Measurements from ENCODE around the gene ST6GALNAC5.

The ST6GALNAC5 gene

GRCh38 chr1:77056525-77056924 is 189.2 kb downstream of the ST6GALNAC5 start:
- DNase-seq: no peak

- DNase-seq: no peak
Measured at GRCh38 chr1:77057994-77058585, 190.8 kb downstream of the ST6GALNAC5 start.

GRCh38 chr1:77060000-77060399 is 192.7 kb downstream of the ST6GALNAC5 start:
- peak in 1 of 2 donors; percentile 2 for DNase-seq

GRCh38 chr1:77061162-77061561 is 193.9 kb downstream of the ST6GALNAC5 start:
- DNase-seq: no peak

- DNase-seq: no peak
Measured at GRCh38 chr1:77063118-77063517, 195.8 kb downstream of the ST6GALNAC5 start.

- DNase-seq: no peak
Measured at GRCh38 chr1:77064246-77064645, 197.0 kb downstream of the ST6GALNAC5 start.

- no peak for DNase-seq
Measured at GRCh38 chr1:77065693-77066342, 198.5 kb downstream of the ST6GALNAC5 start.

GRCh38 chr1:77068013-77068412 is 200.7 kb downstream of the ST6GALNAC5 start:
- no peak for DNase-seq

- DNase-seq: peak in 1 of 2 donors; percentile 3
Measured at GRCh38 chr1:77076759-77077158, 209.5 kb downstream of the ST6GALNAC5 start.

- no peak for DNase-seq
Measured at GRCh38 chr1:77081834-77082233, 214.6 kb downstream of the ST6GALNAC5 start.

- no peak for DNase-seq
Measured at GRCh38 chr1:77084457-77084856, 217.2 kb downstream of the ST6GALNAC5 start.

- DNase-seq: no peak
Measured at GRCh38 chr1:77085109-77085508, 217.8 kb downstream of the ST6GALNAC5 start.

GRCh38 chr1:77089756-77090155 is 222.5 kb downstream of the ST6GALNAC5 start:
- DNase-seq: no peak

GRCh38 chr1:77095236-77095635 is 228.0 kb downstream of the ST6GALNAC5 start:
- no peak for DNase-seq

GRCh38 chr1:77096496-77097255 is 229.4 kb downstream of the ST6GALNAC5 start:
- DNase-seq: no peak

GRCh38 chr1:77100875-77101274 is 233.6 kb downstream of the ST6GALNAC5 start:
- DNase-seq: no peak

GRCh38 chr1:77103486-77103885 is 236.2 kb downstream of the ST6GALNAC5 start:
- no peak for DNase-seq

- no peak for DNase-seq
Measured at GRCh38 chr1:77104672-77105071, 237.4 kb downstream of the ST6GALNAC5 start.

Data from inflammatory macrophage treated with lipopolysaccharide for 1 hour (primary cell).